GM23248 (cell line): ENCODE measurements around the gene DCLK2. TPM values are rescaled to one million over a fixed set of nuclear protein-coding genes. Genes with fewer than 3 reads are reported as not detected.
"Not testable (repeated sequence)": the region's sequence is repeated elsewhere in the genome, so short reads cannot be mapped to it uniquely, and the experiment has no call there.

Experiments
- DNase-seq: peaks from one replicate; pipeline ENCODE4 v3.0.0-alpha.2; 2015
- H2AFZ ChIP-seq: fragments of 200-600 bp; sonication (generic); 2 replicates; pipeline ENCODE4 v1.6.1; 2016; ENCODE audit warnings: antibody characterized with exemption
- H3F3A ChIP-seq: fragments of 200-600 bp; sonication (generic); 2 replicates; pipeline ENCODE4 v1.6.1; 2016; ENCODE audit warnings: mild to moderate bottlenecking, antibody characterized with exemption, mixed run types; ENCODE audit not compliant: insufficient read depth
- H3K27ac ChIP-seq: fragments of 200-600 bp; sonication (generic); 2 replicates; pipeline ENCODE4 v1.5.1; 2016; ENCODE audit warnings: mild to moderate bottlenecking
- H3K27me3 ChIP-seq: fragments of 200-600 bp; sonication (generic); replicated peaks from 2 replicates; pipeline ENCODE4 v1.6.1; 2016; ENCODE audit warnings: mild to moderate bottlenecking; ENCODE audit not compliant: insufficient read depth
- H3K36me3 ChIP-seq: fragments of 200-600 bp; sonication (generic); 2 replicates; pipeline ENCODE4 v1.6.1; 2016; ENCODE audit warnings: low read depth, mild to moderate bottlenecking
- H3K4me1 ChIP-seq: fragments of 200-600 bp; sonication (generic); 2 replicates; pipeline ENCODE4 v1.6.1; 2016; ENCODE audit warnings: mild to moderate bottlenecking; ENCODE audit not compliant: insufficient read depth
- H3K4me2 ChIP-seq: fragments of 200-600 bp; sonication (generic); one replicate; pipeline ENCODE4 v1.6.1; 2016; ENCODE audit warnings: mild to moderate bottlenecking; ENCODE audit not compliant: unreplicated experiment
- H3K4me3 ChIP-seq: fragments of 200-600 bp; sonication (generic); 2 replicates; pipeline ENCODE4 v1.5.1; 2016; ENCODE audit warnings: mild to moderate bottlenecking
- H3K79me2 ChIP-seq: fragments of 200-600 bp; sonication (generic); 2 replicates; pipeline ENCODE4 v1.6.1; 2016; ENCODE audit warnings: mild to moderate bottlenecking; ENCODE audit not compliant: insufficient read depth
- H3K9ac ChIP-seq: fragments of 200-600 bp; sonication (generic); 2 replicates; pipeline ENCODE4 v1.6.1; 2016; ENCODE audit warnings: mild to moderate bottlenecking
- H3K9me2 ChIP-seq: fragments of 200-600 bp; sonication (generic); 2 replicates; pipeline ENCODE4 v1.6.1; 2016; ENCODE audit warnings: mixed run types, mild to moderate bottlenecking, moderate library complexity; ENCODE audit not compliant: insufficient read depth
- H3K9me3 ChIP-seq: fragments of 200-600 bp; sonication (generic); one replicate; pipeline ENCODE4 v1.6.1; 2017; ENCODE audit warnings: low read depth
- H4K20me1 ChIP-seq: fragments of 200-600 bp; sonication (generic); 2 replicates; pipeline ENCODE4 v1.6.0; 2016; ENCODE audit not compliant: insufficient read depth
- EZH2 ChIP-seq: fragments of 200-600 bp; sonication (generic); IDR thresholded peaks from 2 replicates; pipeline ENCODE4 v1.6.1; 2018; ENCODE audit warnings: antibody characterized with exemption, mild to moderate bottlenecking; ENCODE audit not compliant: insufficient read depth, poor library complexity, severe bottlenecking
- EZH2phosphoT487 ChIP-seq: fragments of 200-600 bp; sonication (generic); IDR thresholded peaks from 2 replicates; pipeline ENCODE4 v1.6.1; 2018; ENCODE audit warnings: antibody characterized with exemption, moderate library complexity, mild to moderate bottlenecking, low read depth; ENCODE audit not compliant: insufficient read depth
- WGBS, 2 experiments: methylation state at CpG; one replicate each; pipeline ENCODE4 v1.1.6; 2015 to 2017; ENCODE audit warnings: low lambda C conversion rate in 2 of 2, low coverage in 1 of 2; ENCODE audit errors: missing lambda C conversion rate in 2 of 2; 5-methylcytosine and 5-hydroxymethylcytosine counted together
- in situ Hi-C: fragments of 300-500 bp; cut with MboI; formaldehyde crosslinking; loops from 2 replicates; pipeline ENCODE4 v1.15.0; 2020
- polyA plus RNA-seq: library from polyadenylated mRNA; unstranded; fragments of >200 nt; fragmentation: Nextera tagmentation; extraction: Ambion mirVana; gene quantifications from 2 replicates; pipeline ENCODE4 v1.2.1, GENCODE V29; 2016
- total RNA-seq: library from RNA; depleted of rRNA; stranded (reverse); fragments of >200 nt; shearing (Covaris generic); gene quantifications from 2 replicates; pipeline ENCODE4 v1.2.3, GENCODE V29; 2014

Gene DCLK2
- total and polyA plus RNA-seq, 2 experiments from 2014 or later: 1.3 to 2.9 TPM

DNA sequence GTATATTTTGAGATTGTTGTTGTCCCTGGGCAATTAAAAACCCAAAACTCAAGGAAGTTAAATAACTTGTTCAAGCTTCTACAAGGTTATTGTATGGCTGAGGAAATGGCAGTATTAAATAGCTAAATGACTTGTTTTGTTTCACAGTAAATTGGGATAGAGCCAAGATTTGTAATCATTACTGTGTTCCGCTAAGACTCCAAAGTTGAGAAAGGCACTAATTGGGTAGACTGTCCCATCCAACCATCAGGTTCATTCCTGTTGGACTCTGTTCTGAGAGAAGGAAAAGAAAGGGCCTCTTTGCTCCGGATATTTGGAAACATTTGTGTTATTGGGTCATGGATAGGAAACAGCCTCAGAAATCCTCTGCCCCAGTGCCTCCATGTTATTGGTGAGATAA is 82.2 kb downstream of the DCLK2 start:
- no peaks in the 10 kb centered on the region for H4K20me1 ChIP-seq
- no peaks in the 10 kb centered on the region; the same call in 1 of the 2 replicates for H3K4me1 ChIP-seq
- TF ChIP-seq EZH2phosphoT487: no peak
- no peak for TF ChIP-seq EZH2
- no peak overlapping the region for H3K4me3 ChIP-seq
- no peak overlapping the region for H3K27ac ChIP-seq
- no peaks in the 10 kb centered on the region for H3F3A ChIP-seq
- no peak for DNase-seq
- no peaks in the 10 kb centered on the region for H3K36me3 ChIP-seq
- H3K9me3 ChIP-seq: no peaks in the 10 kb centered on the region
- no peak overlapping the region for H3K9ac ChIP-seq
- no peaks in the 10 kb centered on the region for H3K27me3 ChIP-seq
- no peaks in the 10 kb centered on the region for H3K9me2 ChIP-seq
- H2AFZ ChIP-seq: no peak overlapping the region
- 54 to 58% methylated on average over 2 of the region's 2 CpGs for WGBS, 2 experiments
- H3K4me2 ChIP-seq: no peak overlapping the region
- H3K79me2 ChIP-seq: no peaks in the 10 kb centered on the region
- in situ Hi-C loops: no loop called here

DNA sequence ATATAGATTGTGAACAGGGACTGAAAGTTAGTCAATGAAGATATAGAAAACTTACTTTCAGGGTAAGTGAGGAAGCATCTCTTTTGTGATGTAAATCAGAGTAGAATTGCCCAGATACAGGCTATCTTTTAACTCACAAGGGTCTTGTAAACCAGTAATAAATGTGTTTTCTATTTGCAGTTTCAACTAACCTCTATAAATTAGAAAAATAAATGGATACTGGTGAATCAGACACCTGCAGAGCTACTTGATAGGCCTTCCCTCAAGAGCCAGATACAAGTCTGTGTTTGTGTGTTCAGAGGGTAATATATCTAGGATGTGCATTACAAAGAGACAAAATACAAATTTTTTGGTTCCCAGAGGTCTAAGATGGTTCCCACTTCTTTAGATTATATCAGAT is 82.9 kb downstream of the DCLK2 start:
- H3K27ac ChIP-seq: no peak overlapping the region
- H3K36me3 ChIP-seq: no peaks in the 10 kb centered on the region

DNA sequence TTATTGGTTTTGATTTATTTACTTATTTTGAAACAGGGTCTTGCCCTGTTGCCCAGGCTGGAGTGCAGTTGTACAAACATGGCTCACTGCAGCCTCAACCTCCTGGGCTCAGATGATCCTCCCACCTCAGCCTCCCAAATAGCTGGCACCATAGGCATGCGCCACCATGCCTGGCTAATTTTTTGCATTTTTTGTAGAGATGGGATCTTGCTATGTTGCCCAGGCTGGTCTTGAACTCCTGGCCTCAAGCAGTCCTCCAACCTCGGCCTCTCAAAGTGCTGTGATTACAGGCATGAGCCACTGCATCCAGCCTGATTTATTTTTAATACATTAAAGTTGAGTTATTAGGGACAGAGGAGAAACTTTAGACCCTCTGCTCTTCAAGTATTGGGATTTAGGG is 83.8 kb downstream of the DCLK2 start:
- H4K20me1 ChIP-seq, H3K4me2 ChIP-seq, H3K4me1 ChIP-seq, in situ Hi-C loops, H3K9me3 ChIP-seq, DNase-seq, H3K79me2 ChIP-seq, H3K36me3 ChIP-seq, H3K27ac ChIP-seq, H3K4me3 ChIP-seq, H2AFZ ChIP-seq, H3K9ac ChIP-seq, H3K27me3 ChIP-seq, H3K9me2 ChIP-seq, H3F3A ChIP-seq: not testable (repeated sequence)
- 97% methylated on average over 2 of the region's 2 CpGs for WGBS, 2 experiments

More for the DNA sequence above, 82.9 kb downstream of the DCLK2 start:
- Histone ChIP-seq H3F3A (no peaks in the 10 kb centered on the region), H4K20me1 (no peaks in the 10 kb centered on the region), H3K9me2 (no peaks in the 10 kb centered on the region), H3K27me3 (no peaks in the 10 kb centered on the region), H3K9ac (no peak overlapping the region), H2AFZ (no peak overlapping the region), H3K4me3 (no peak overlapping the region), H3K79me2 (no peaks in the 10 kb centered on the region), H3K4me2 (no peak overlapping the region), H3K4me1 (no peaks in the 10 kb centered on the region; the same call in 1 of the 2 replicates), H3K9me3 (no peaks in the 10 kb centered on the region)
- no peak for TF ChIP-seq EZH2
- no peak for TF ChIP-seq EZH2phosphoT487
- DNase-seq: no peak
- in situ Hi-C loops: no loop called here

DNA sequence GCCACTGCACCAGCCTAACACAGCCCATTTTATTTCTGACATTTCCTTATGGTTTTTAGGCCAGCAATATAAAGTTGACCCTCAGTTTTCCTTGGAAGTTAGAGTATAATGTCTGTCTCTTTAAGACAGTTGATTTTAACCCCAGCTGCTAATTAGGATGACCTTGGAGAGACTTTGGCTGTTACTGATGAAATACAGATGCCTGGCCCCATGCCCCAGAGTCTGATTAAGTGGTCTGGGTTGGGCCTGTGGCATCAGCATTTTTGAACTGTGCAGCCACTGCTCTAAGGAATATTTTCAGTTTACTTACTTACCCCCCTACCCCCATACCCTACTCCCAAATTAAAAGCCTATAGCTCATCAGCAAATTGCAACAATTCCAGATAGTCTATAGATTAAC is 85.8 kb downstream of the DCLK2 start:
- TF ChIP-seq EZH2phosphoT487 (no peak), EZH2 (no peak)
- in situ Hi-C loops: no loop called here
- no peaks in the 10 kb centered on the region for H3K79me2 ChIP-seq

DNA sequence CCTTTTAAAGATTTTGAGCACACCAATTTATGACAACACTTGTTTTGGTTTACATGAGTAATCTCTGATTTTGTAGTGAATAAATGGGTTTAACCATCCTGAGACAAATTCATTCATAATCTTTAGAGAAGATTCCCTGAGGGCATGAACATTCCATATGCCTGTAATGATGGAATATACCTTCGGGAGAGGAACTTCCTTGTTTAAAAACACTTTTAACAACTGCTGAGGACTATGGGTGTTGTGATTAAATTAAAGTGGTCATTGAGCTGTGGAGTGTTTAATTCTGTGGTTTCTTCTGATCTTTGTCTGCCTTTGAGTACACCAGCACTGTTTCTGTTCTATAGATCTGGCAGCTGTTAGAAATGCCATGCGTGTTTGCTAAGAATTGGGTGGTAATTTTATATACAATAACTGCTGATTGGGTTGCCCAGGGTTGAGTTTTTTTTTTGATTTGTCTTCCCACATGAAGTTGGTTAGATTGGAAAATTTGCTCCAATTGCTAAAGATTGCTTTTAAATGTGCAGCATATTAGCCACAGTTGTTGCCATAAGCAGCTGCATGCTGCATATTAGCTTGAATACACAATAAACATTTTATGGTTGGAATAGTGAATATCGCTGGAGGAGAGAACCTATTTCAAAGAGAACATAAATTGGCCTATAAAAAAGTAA is 86.8 kb downstream of the DCLK2 start:
- H3K79me2 ChIP-seq: no peaks in the 10 kb centered on the region
- H3K9me2 ChIP-seq: no peaks in the 10 kb centered on the region
- H2AFZ ChIP-seq: no peak overlapping the region
- H3K36me3 ChIP-seq: no peaks in the 10 kb centered on the region
- TF ChIP-seq EZH2phosphoT487 (no peak), EZH2 (no peak)
- H3K4me2 ChIP-seq: no peak overlapping the region
- no peak for DNase-seq
- H3K4me1 ChIP-seq: no peaks in the 10 kb centered on the region; the same call in 1 of the 2 replicates
- no peak overlapping the region for H3K27ac ChIP-seq
- no peaks in the 10 kb centered on the region for H4K20me1 ChIP-seq
- in situ Hi-C loops: no loop called here
- no peak overlapping the region for H3K4me3 ChIP-seq
- H3K9me3 ChIP-seq: no peaks in the 10 kb centered on the region
- no peaks in the 10 kb centered on the region for H3K27me3 ChIP-seq
- WGBS, 2 experiments: 90 to 96% methylated on average over 3 of the region's 3 CpGs
- H3F3A ChIP-seq: no peaks in the 10 kb centered on the region
- H3K9ac ChIP-seq: no peak overlapping the region

More for the DNA sequence above, 85.8 kb downstream of the DCLK2 start:
- no peaks in the 10 kb centered on the region for H4K20me1 ChIP-seq
- no peaks in the 10 kb centered on the region; the same call in 1 of the 2 replicates for H3K4me1 ChIP-seq
- H3K9me2 ChIP-seq: no peaks in the 10 kb centered on the region
- no peaks in the 10 kb centered on the region for H3K36me3 ChIP-seq
- no peak overlapping the region for H3K4me2 ChIP-seq
- H3K27ac ChIP-seq: no peak overlapping the region
- no peaks in the 10 kb centered on the region for H3K9me3 ChIP-seq
- no peak overlapping the region for H3K4me3 ChIP-seq
- no peaks in the 10 kb centered on the region for H3F3A ChIP-seq
- no peaks in the 10 kb centered on the region for H3K27me3 ChIP-seq
- no peak overlapping the region for H3K9ac ChIP-seq
- DNase-seq: no peak
- H2AFZ ChIP-seq: no peak overlapping the region
